DND-41 (cell line): ENCODE results near the gene BBS12.

Experiments used
- ATAC-seq: fragments of 200-7000 bp; cut with Tn5 transposase; 3 replicates; pipeline ENCODE4 v1.9.1; 2021; ENCODE audit warnings: low read depth; ENCODE audit not compliant: insufficient read depth
- DNase-seq: peaks from one replicate; pipeline ENCODE4 v3.0.0-alpha.2; 2020
- H2AFZ ChIP-seq: 2 replicates; pipeline ENCODE4 v1.6.0; 2012; ENCODE audit warnings: low read depth, low read length
- H3K27ac ChIP-seq: 2 replicates; pipeline ENCODE4 v1.5.1; 2012; ENCODE audit warnings: low read length, inconsistent platforms
- H3K27me3 ChIP-seq: fragments of 200-600 bp; sonication (generic); 2 replicates; pipeline ENCODE4 v1.6.0; 2012; ENCODE audit warnings: low read length, mild to moderate bottlenecking, inconsistent platforms; ENCODE audit not compliant: insufficient read depth, poor library complexity
- H3K36me3 ChIP-seq: 2 replicates; pipeline ENCODE4 v1.5.1; 2012; ENCODE audit warnings: low read length, inconsistent platforms; ENCODE audit not compliant: insufficient read depth
- H3K4me1 ChIP-seq: 2 replicates; pipeline ENCODE4 v1.5.1; 2012; ENCODE audit warnings: mild to moderate bottlenecking, low read length; ENCODE audit not compliant: insufficient read depth
- H3K4me2 ChIP-seq: 2 replicates; pipeline ENCODE4 v1.6.0; 2012; ENCODE audit warnings: mild to moderate bottlenecking, moderate library complexity, low read length, inconsistent platforms; ENCODE audit not compliant: insufficient read depth
- H3K4me3 ChIP-seq, 2 experiments: fragments of 200-600 bp in 1 of 2; shearing (Covaris generic) in 1 of 2; 2 replicates each; pipeline ENCODE4 v1.5.1; 2012 to 2016; ENCODE audit warnings: inconsistent platforms in 2 of 2, low read length in 2 of 2, mild to moderate bottlenecking in 2 of 2, low read depth in 1 of 2, moderate library complexity in 1 of 2
- H3K79me2 ChIP-seq: 2 replicates; pipeline ENCODE4 v1.6.0; 2012; ENCODE audit warnings: low read length, inconsistent platforms; ENCODE audit not compliant: insufficient read depth
- H3K9ac ChIP-seq: 2 replicates; pipeline ENCODE4 v1.6.0; 2012; ENCODE audit warnings: low read depth, mild to moderate bottlenecking, inconsistent platforms, low read length, moderate library complexity
- H3K9me3 ChIP-seq: 2 replicates; pipeline ENCODE4 v1.5.1; 2012; ENCODE audit warnings: low read length, moderate library complexity, mild to moderate bottlenecking, inconsistent platforms; ENCODE audit not compliant: insufficient read depth, severe bottlenecking
- H4K20me1 ChIP-seq: 2 replicates; pipeline ENCODE4 v1.6.0; 2012; ENCODE audit warnings: low read length; ENCODE audit not compliant: insufficient read depth
- CTCF ChIP-seq: IDR thresholded peaks from 2 replicates; pipeline ENCODE4 v1.5.1; 2012; ENCODE audit warnings: borderline replicate concordance, low read length, moderate library complexity, mild to moderate bottlenecking; ENCODE audit not compliant: poor library complexity, severe bottlenecking; ENCODE audit errors: extremely low read depth
- EZH2 ChIP-seq: IDR thresholded peaks from 3 replicates; pipeline ENCODE4 v1.6.1; 2012; ENCODE audit warnings: borderline replicate concordance, low read depth, mild to moderate bottlenecking, moderate library complexity, low read length, inconsistent platforms; ENCODE audit not compliant: severe bottlenecking

The BBS12 gene

GRCh38 chr4:122776916-122777315 is 44.4 kb downstream of the BBS12 start:
- Histone ChIP-seq H4K20me1 (no peaks in the 10 kb centered on the region), H3K4me1 (no peaks in the 10 kb centered on the region), H2AFZ (no peak overlapping the region), H3K36me3 (no peaks in the 10 kb centered on the region), H3K4me2 (no peak overlapping the region), H3K4me3 (no peak overlapping the region), H3K9ac (no peak overlapping the region), H3K27me3 (peaks cover 4% of the 10 kb centered on the region), H3K79me2 (no peaks in the 10 kb centered on the region), H3K9me3 (no peaks in the 10 kb centered on the region), H3K27ac (no peak overlapping the region)
- no peak for DNase-seq
- TF ChIP-seq CTCF (no peak), EZH2 (no peak)
- no peak for ATAC-seq

GRCh38 chr4:122777846-122778673 is 45.6 kb downstream of the BBS12 start:
- Histone ChIP-seq H3K9ac (no peak overlapping the region), H3K27me3 (peaks cover 2% of the 10 kb centered on the region), H4K20me1 (no peaks in the 10 kb centered on the region), H3K4me2 (no peak overlapping the region), H3K4me1 (no peaks in the 10 kb centered on the region), H3K36me3 (no peaks in the 10 kb centered on the region), H3K79me2 (no peaks in the 10 kb centered on the region), H2AFZ (no peak overlapping the region), H3K27ac (no peak overlapping the region), H3K4me3 (no peak overlapping the region), H3K9me3 (no peaks in the 10 kb centered on the region)
- TF ChIP-seq CTCF (no peak), EZH2 (no peak)
- DNase-seq, result no peak
- ATAC-seq, result no peak

GRCh38 chr4:122781486-122781885 is 49.0 kb downstream of the BBS12 start:
- H3K9ac ChIP-seq, result no peak overlapping the region
- H3K36me3 ChIP-seq, result no peaks in the 10 kb centered on the region
- H3K4me2 ChIP-seq, result no peak overlapping the region
- H4K20me1 ChIP-seq, result no peaks in the 10 kb centered on the region
- no peaks in the 10 kb centered on the region for H3K9me3 ChIP-seq
- TF ChIP-seq EZH2 (no peak), CTCF (no peak)
- no peak overlapping the region for H3K27ac ChIP-seq
- H3K79me2 ChIP-seq, result no peaks in the 10 kb centered on the region
- DNase-seq (no peak), ATAC-seq (no peak)
- no peaks in the 10 kb centered on the region for H3K4me1 ChIP-seq
- H3K4me3 ChIP-seq, result no peak overlapping the region
- H3K27me3 ChIP-seq, result no peaks in the 10 kb centered on the region
- no peak overlapping the region for H2AFZ ChIP-seq
